ENCODE data around the gene KRT4. TPM values are rescaled to one million over a fixed set of nuclear protein-coding genes. Genes with fewer than 3 reads are reported as not detected.

KRT4 gene
- total and polyA plus RNA-seq, 2 donors (not counting 3 experiments of a cell fraction or from before 2014, with no cell fraction given) = not detected

GRCh38 chr12:52815676-52816588 lies 2.0 kb upstream of the KRT4 start:
- Histone ChIP-seq H3K27me3 (ENCODE audit: control insufficient read depth in 2 of 2, insufficient read depth in 2 of 2, low read length in 2 of 2) (peaks cover 0 to 1% of the 10 kb centered on the region in 2 experiments), H3K9me1 (replicated peaks; ENCODE audit: control insufficient read depth, extremely low read depth, insufficient read depth, low read length) (no peaks in the 10 kb centered on the region), H3K4me2 (ENCODE audit: insufficient read depth, low read length) (no peak overlapping the region), H3K27ac (ENCODE audit: insufficient read depth, low read depth, low read length) (no peak overlapping the region), H3K9ac (replicated peaks; ENCODE audit: extremely low read depth, insufficient read depth, low read length) (no peak overlapping the region), H3K4me1 (ENCODE audit: control insufficient read depth, extremely low read depth, insufficient read depth, low read length) (no peaks in the 10 kb centered on the region), H3K9me3 (replicated peaks; ENCODE audit: control insufficient read depth, insufficient read depth, low read length) (no peaks in the 10 kb centered on the region), H4K20me1 (replicated peaks; ENCODE audit: control insufficient read depth, extremely low read depth, insufficient read depth, low read length) (no peaks in the 10 kb centered on the region), H3K79me2 (ENCODE audit: control insufficient read depth, insufficient read depth, low read length) (no peaks in the 10 kb centered on the region), H2AFZ (ENCODE audit: low read depth, low read length) (no peak overlapping the region), H3K36me3 (ENCODE audit: control insufficient read depth in 2 of 2, extremely low read depth in 1 of 2, insufficient read depth in 2 of 2, low read length in 2 of 2) (no peaks in the 10 kb centered on the region), H3K4me3 (replicated peaks in 1 of 3; ENCODE audit: insufficient read depth in 1 of 3, low read depth in 1 of 3, low read length in 3 of 3) (no peak overlapping the region)
- intact Hi-C loops (cut with micrococcal nuclease) (no loop called here), dilution Hi-C loops (cut with MboI; ENCODE audit: extremely low pct_ligation_motif_present, low sequenced_read_pairs) (no loop called here)
- DNase-seq (ENCODE audit: low read depth, low spot score) (no peak), FAIRE-seq (no peak)
- no TSS peak for BruUV-seq (replicated peaks)
- POLR2A ChIA-PET = no interaction called here
- CTCF ChIA-PET = interaction anchor here (1.5 kb wide), 1 partner anchor 50 kb away, joined by 3 read pairs; no protein-coding TSS in a partner anchor
- TF ChIP-seq POLR2AphosphoS5 (IDR thresholded peaks at IDR 0.05; ENCODE audit: insufficient read depth, low read depth, low read length) = no peak
- no peak for TF ChIP-seq FOS (IDR thresholded peaks at IDR 0.05; ENCODE audit: borderline replicate concordance, insufficient read depth, low read length)
- TF ChIP-seq EZH2 (IDR thresholded peaks at IDR 0.05; ENCODE audit: borderline replicate concordance, low read depth, low read length, severe bottlenecking) = no peak
- TF ChIP-seq JUN (IDR thresholded peaks at IDR 0.05; ENCODE audit: borderline replicate concordance, insufficient read depth, insufficient read length, low read depth) = no peak

- H3K4me2 ChIP-seq (ENCODE audit: insufficient read depth, low read length) = no peak overlapping the region
- FAIRE-seq (no peak), DNase-seq (ENCODE audit: low read depth, low spot score) (no peak)
- H2AFZ ChIP-seq (ENCODE audit: low read depth, low read length) = no peak overlapping the region
- POLR2A ChIA-PET = no interaction called here
- BruUV-seq (replicated peaks) = no TSS peak
- no peak overlapping the region for H3K27ac ChIP-seq (ENCODE audit: insufficient read depth, low read depth, low read length)
- no peak overlapping the region for H3K4me3 ChIP-seq (replicated peaks in 1 of 3; ENCODE audit: insufficient read depth in 1 of 3, low read depth in 1 of 3, low read length in 3 of 3)
- no peaks in the 10 kb centered on the region for H3K36me3 ChIP-seq (ENCODE audit: control insufficient read depth in 2 of 2, extremely low read depth in 1 of 2, insufficient read depth in 2 of 2, low read length in 2 of 2)
- intact Hi-C loops (cut with micrococcal nuclease) = no loop called here
- CTCF ChIA-PET = interaction anchor here (1.5 kb wide), 1 partner anchor 50 kb away, joined by 3 read pairs; no protein-coding TSS in a partner anchor
- no peaks in the 10 kb centered on the region for H4K20me1 ChIP-seq (replicated peaks; ENCODE audit: control insufficient read depth, extremely low read depth, insufficient read depth, low read length)
- H3K9me3 ChIP-seq (replicated peaks; ENCODE audit: control insufficient read depth, insufficient read depth, low read length) = no peaks in the 10 kb centered on the region
- TF ChIP-seq MYC (IDR thresholded peaks at IDR 0.05; ENCODE audit: low read depth, low read length) = no peak
- H3K4me1 ChIP-seq (ENCODE audit: control insufficient read depth, extremely low read depth, insufficient read depth, low read length) = no peaks in the 10 kb centered on the region
- H3K9me1 ChIP-seq (replicated peaks; ENCODE audit: control insufficient read depth, extremely low read depth, insufficient read depth, low read length) = no peaks in the 10 kb centered on the region
- dilution Hi-C loops (cut with MboI; ENCODE audit: extremely low pct_ligation_motif_present, low sequenced_read_pairs) = no loop called here
- H3K27me3 ChIP-seq (ENCODE audit: control insufficient read depth in 2 of 2, insufficient read depth in 2 of 2, low read length in 2 of 2) = peaks cover 0 to 1% of the 10 kb centered on the region in 2 experiments
- H3K9ac ChIP-seq (replicated peaks; ENCODE audit: extremely low read depth, insufficient read depth, low read length) = no peak overlapping the region
- H3K79me2 ChIP-seq (ENCODE audit: control insufficient read depth, insufficient read depth, low read length) = no peaks in the 10 kb centered on the region
These were observed 1.2 kb upstream of the KRT4 start for GRCh38 chr12:52815161-52815560.
